Karpas-422 (cell line): ENCODE results near the gene CCNF. TPM values are rescaled to one million over a fixed set of nuclear protein-coding genes. Genes with fewer than 3 reads are reported as not detected.

ENCODE experiments used
- DNase-seq: peaks from one replicate; pipeline ENCODE4 v3.0.0-alpha.2; 2015
- H2AFZ ChIP-seq: fragments of 200-600 bp; sonication (generic); 2 replicates; pipeline ENCODE4 v1.6.1; 2014; ENCODE audit warnings: antibody characterized with exemption, low read length, mixed read lengths
- H3K27ac ChIP-seq: fragments of 200-600 bp; sonication (generic); 2 replicates; pipeline ENCODE4 v1.5.1; 2014; ENCODE audit warnings: mild to moderate bottlenecking, low read length, moderate library complexity
- H3K27me3 ChIP-seq: fragments of 200-600 bp; sonication (generic); 2 replicates; pipeline ENCODE4 v1.6.1; 2014; ENCODE audit warnings: low read length, mixed read lengths
- H3K36me3 ChIP-seq: fragments of 200-600 bp; sonication (generic); 2 replicates; pipeline ENCODE4 v1.6.1; 2014; ENCODE audit warnings: low read length, mixed read lengths; ENCODE audit not compliant: insufficient read depth
- H3K4me1 ChIP-seq: fragments of 200-600 bp; sonication (generic); 2 replicates; pipeline ENCODE4 v1.6.1; 2014; ENCODE audit warnings: mild to moderate bottlenecking, low read length, mixed read lengths
- H3K4me2 ChIP-seq: fragments of 200-600 bp; sonication (generic); 2 replicates; pipeline ENCODE4 v1.6.1; 2014; ENCODE audit warnings: low read length, low read depth, mild to moderate bottlenecking; ENCODE audit not compliant: poor library complexity, severe bottlenecking
- H3K4me3 ChIP-seq: fragments of 200-600 bp; sonication (generic); 2 replicates; pipeline ENCODE4 v1.5.1; 2014; ENCODE audit warnings: mild to moderate bottlenecking, antibody characterized with exemption, low read length, mixed read lengths
- H3K79me2 ChIP-seq: fragments of 200-600 bp; sonication (generic); 2 replicates; pipeline ENCODE4 v1.6.1; 2014; ENCODE audit warnings: mild to moderate bottlenecking, low read length, mixed read lengths
- H3K9ac ChIP-seq: fragments of 200-600 bp; sonication (generic); 2 replicates; pipeline ENCODE4 v1.6.0; 2014; ENCODE audit warnings: low read length
- H3K9me2 ChIP-seq: fragments of 200-600 bp; sonication (generic), shearing (Covaris generic); replicated peaks from 2 replicates; pipeline ENCODE4 v1.6.0; 2014; ENCODE audit warnings: mild to moderate bottlenecking, low read length, moderate library complexity; ENCODE audit not compliant: insufficient read depth
- H3K9me3 ChIP-seq: fragments of 300-700, 200-600 bp; sonication (generic); 2 replicates; pipeline ENCODE4 v1.6.1; 2014; ENCODE audit warnings: low read length, mixed read lengths
- H4K20me1 ChIP-seq: fragments of 200-600 bp; sonication (generic); 2 replicates; pipeline ENCODE4 v1.6.1; 2014; ENCODE audit warnings: mild to moderate bottlenecking, antibody characterized with exemption, low read length, low read depth; ENCODE audit not compliant: insufficient read depth
- total RNA-seq: library from RNA; depleted of rRNA; stranded (reverse); fragments of >200 nt; shearing (Covaris generic); gene quantifications from 2 replicates; pipeline ENCODE4 v1.2.3, GENCODE V29; 2014; ENCODE audit warnings: low replicate concordance

The CCNF gene
- total RNA-seq, 1 experiment from 2014 or later: 13.5 TPM

GRCh38 chr16:2470234-2470601, 41.0 kb downstream of the CCNF start:
- Histone ChIP-seq H3K4me2 (peak overlapping the region; percentile 96), H3K27ac (peak overlapping the region; percentile 94), H3K9ac (peak overlapping the region; percentile 83), H3K27me3 (no peaks in the 10 kb centered on the region), H3K9me3 (no peaks in the 10 kb centered on the region), H4K20me1 (peaks cover 6% of the 10 kb centered on the region; the same call in 1 of the 2 replicates), H3K4me3 (peak overlapping the region; percentile 67; the same call in 1 of the 2 replicates), H3K79me2 (peaks cover 7% of the 10 kb centered on the region; the same call in 1 of the 2 replicates), H2AFZ (no peak overlapping the region), H3K9me2 (no peaks in the 10 kb centered on the region), H3K4me1 (peaks cover 79% of the 10 kb centered on the region), H3K36me3 (no peaks in the 10 kb centered on the region)
- DNase-seq: no peak

GRCh38 chr16:2470603-2471015, 41.4 kb downstream of the CCNF start:
- Histone ChIP-seq H3K4me1 (peaks cover 81% of the 10 kb centered on the region), H3K36me3 (no peaks in the 10 kb centered on the region), H3K9me2 (no peaks in the 10 kb centered on the region), H3K4me3 (peak overlapping the region; percentile 100; the same call in 1 of the 2 replicates), H3K27ac (peak overlapping the region; percentile 94), H4K20me1 (peaks cover 8% of the 10 kb centered on the region; the same call in 1 of the 2 replicates), H3K27me3 (no peaks in the 10 kb centered on the region), H3K79me2 (peaks cover 11% of the 10 kb centered on the region), H3K4me2 (peak overlapping the region; percentile 96), H3K9me3 (no peaks in the 10 kb centered on the region), H3K9ac (peak overlapping the region; percentile 83), H2AFZ (no peak overlapping the region)
- peak; percentile 81 for DNase-seq

- H3K4me1 ChIP-seq: peaks cover 87% of the 10 kb centered on the region
- DNase-seq: peak; percentile 73
- H3K79me2 ChIP-seq: peaks cover 16% of the 10 kb centered on the region
- peak within 1 kb of the TSS; percentile 100; the same call in 1 of the 2 replicates for H3K4me3 ChIP-seq
- H3K9me3 ChIP-seq: no peaks in the 10 kb centered on the region
- peaks cover 14% of the 10 kb centered on the region; the same call in 1 of the 2 replicates for H4K20me1 ChIP-seq
- H3K9me2 ChIP-seq: no peaks in the 10 kb centered on the region
- no peaks in the 10 kb centered on the region for H3K36me3 ChIP-seq
- peak within 1 kb of the TSS; percentile 96 for H3K4me2 ChIP-seq
- H3K27ac ChIP-seq: peak within 1 kb of the TSS; percentile 94
- no peaks in the 10 kb centered on the region for H3K27me3 ChIP-seq
- H3K9ac ChIP-seq: peak within 1 kb of the TSS; percentile 83
- no peak within 1 kb of the TSS for H2AFZ ChIP-seq
Observed at GRCh38 chr16:2471016-2471652, 41.9 kb downstream of the CCNF start, which contains the start of gene NTN3. Gene NTN3, plus strand, starts transcription at chr16:2471297. Its CDS starts 405 bp downstream, at chr16:2471702.

GRCh38 chr16:2471653-2472487, 42.6 kb downstream of the CCNF start:
- Histone ChIP-seq H4K20me1 (peaks cover 21% of the 10 kb centered on the region), H2AFZ (no peak overlapping the region), H3K9ac (peak overlapping the region; percentile 83), H3K27me3 (no peaks in the 10 kb centered on the region), H3K36me3 (no peaks in the 10 kb centered on the region), H3K9me2 (no peaks in the 10 kb centered on the region), H3K4me2 (peak overlapping the region; percentile 96), H3K79me2 (peaks cover 24% of the 10 kb centered on the region), H3K9me3 (no peaks in the 10 kb centered on the region), H3K4me3 (peak overlapping the region; percentile 100; the same call in 1 of the 2 replicates), H3K27ac (peak overlapping the region; percentile 94), H3K4me1 (peaks cover 88% of the 10 kb centered on the region)
- DNase-seq: peak; percentile 67

- H3K9me3 ChIP-seq: no peaks in the 10 kb centered on the region
- peaks cover 82% of the 10 kb centered on the region for H3K4me1 ChIP-seq
- H2AFZ ChIP-seq: no peak overlapping the region
- peaks cover 30% of the 10 kb centered on the region for H3K79me2 ChIP-seq
- no peak overlapping the region for H3K27ac ChIP-seq
- peaks cover 27% of the 10 kb centered on the region for H4K20me1 ChIP-seq
- H3K27me3 ChIP-seq: no peaks in the 10 kb centered on the region
- peak overlapping the region; percentile 96 for H3K4me2 ChIP-seq
- no peak for DNase-seq
- H3K9ac ChIP-seq: peak overlapping the region; percentile 100; the same call in 1 of the 2 replicates
- H3K9me2 ChIP-seq: no peaks in the 10 kb centered on the region
- peak overlapping the region; percentile 100; the same call in 1 of the 2 replicates for H3K4me3 ChIP-seq
- H3K36me3 ChIP-seq: no peaks in the 10 kb centered on the region
Observed at GRCh38 chr16:2472488-2472864, 43.2 kb downstream of the CCNF start.

- Histone ChIP-seq H3K27me3 (no peaks in the 10 kb centered on the region), H3K79me2 (peaks cover 35% of the 10 kb centered on the region), H3K9me3 (no peaks in the 10 kb centered on the region), H3K4me2 (peak overlapping the region; percentile 96), H3K4me3 (peak overlapping the region; percentile 100; the same call in 1 of the 2 replicates), H3K36me3 (no peaks in the 10 kb centered on the region), H3K9ac (peak overlapping the region; percentile 100), H3K27ac (peak overlapping the region; percentile 91), H2AFZ (no peak overlapping the region), H4K20me1 (peaks cover 31% of the 10 kb centered on the region), H3K4me1 (peaks cover 77% of the 10 kb centered on the region), H3K9me2 (no peaks in the 10 kb centered on the region)
- no peak for DNase-seq
Observed at GRCh38 chr16:2472885-2473445, 43.7 kb downstream of the CCNF start.

- H3K4me1 ChIP-seq: peaks cover 72% of the 10 kb centered on the region
Observed at GRCh38 chr16:2473446-2473926, 44.2 kb downstream of the CCNF start.

More at GRCh38 chr16:2473446-2473926, 44.2 kb downstream of the CCNF start:
- peaks cover 36% of the 10 kb centered on the region for H4K20me1 ChIP-seq
- H3K9ac ChIP-seq: peak overlapping the region; percentile 100
- peaks cover 40% of the 10 kb centered on the region for H3K79me2 ChIP-seq
- H2AFZ ChIP-seq: no peak overlapping the region
- peak overlapping the region; percentile 100; the same call in 1 of the 2 replicates for H3K4me3 ChIP-seq
- no peaks in the 10 kb centered on the region for H3K9me2 ChIP-seq
- H3K27me3 ChIP-seq: no peaks in the 10 kb centered on the region
- peak overlapping the region; percentile 96 for H3K4me2 ChIP-seq
- H3K27ac ChIP-seq: peak overlapping the region; percentile 91
- no peaks in the 10 kb centered on the region for H3K9me3 ChIP-seq
- DNase-seq: peak; percentile 78
- no peaks in the 10 kb centered on the region for H3K36me3 ChIP-seq
